D721Med (cell line): ENCODE measurements around the gene BST2.
"Not testable (repeated sequence)": the region's sequence is repeated elsewhere in the genome, so short reads cannot be mapped to it uniquely, and the experiment has no call there.

Source experiments
- DNase-seq: peaks from one replicate; pipeline ENCODE4 v3.0.0; 2011; ENCODE audit warnings: low spot score; ENCODE audit not compliant: insufficient read length
- FAIRE-seq: peaks from 2 replicates; lab custom pipeline; 2011; peaks lifted over from hg19 to GRCh38; lab: Jason Lieb, UNC
- CTCF ChIP-seq: IDR thresholded peaks from 2 replicates; pipeline ENCODE4 v1.5.1; 2012; ENCODE audit warnings: mild to moderate bottlenecking, control low read depth; ENCODE audit not compliant: insufficient read depth; ENCODE audit errors: missing control alignments

Gene BST2

DNA sequence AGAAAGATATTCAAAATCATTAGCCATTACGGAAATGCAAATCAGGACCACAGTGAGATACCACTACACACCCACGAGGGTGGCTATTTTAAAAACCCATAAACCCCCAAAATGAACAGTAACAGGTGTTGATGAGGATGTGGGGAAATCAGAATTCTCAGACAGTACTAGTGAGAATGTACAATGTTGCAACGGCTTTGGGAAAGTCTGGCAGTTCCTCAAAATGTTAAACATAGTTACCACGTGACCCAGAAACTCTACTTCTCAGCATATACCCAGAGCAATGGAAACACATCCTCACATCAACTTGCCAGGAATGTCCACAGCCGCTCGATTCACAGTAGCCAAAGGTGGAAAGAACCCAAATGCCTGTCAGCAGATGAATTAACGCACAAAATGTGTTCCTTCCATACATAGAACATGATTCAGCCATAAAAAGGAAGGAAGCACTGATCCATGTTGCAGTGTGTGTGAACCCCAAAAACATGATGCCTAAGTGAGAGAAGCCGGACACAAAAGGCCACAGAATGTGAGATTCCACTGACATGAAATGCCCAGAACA is 35.3 kb downstream of the BST2 start:
- DNase-seq, result no peak
- TF ChIP-seq CTCF, result no peak
- no peak for FAIRE-seq

DNA sequence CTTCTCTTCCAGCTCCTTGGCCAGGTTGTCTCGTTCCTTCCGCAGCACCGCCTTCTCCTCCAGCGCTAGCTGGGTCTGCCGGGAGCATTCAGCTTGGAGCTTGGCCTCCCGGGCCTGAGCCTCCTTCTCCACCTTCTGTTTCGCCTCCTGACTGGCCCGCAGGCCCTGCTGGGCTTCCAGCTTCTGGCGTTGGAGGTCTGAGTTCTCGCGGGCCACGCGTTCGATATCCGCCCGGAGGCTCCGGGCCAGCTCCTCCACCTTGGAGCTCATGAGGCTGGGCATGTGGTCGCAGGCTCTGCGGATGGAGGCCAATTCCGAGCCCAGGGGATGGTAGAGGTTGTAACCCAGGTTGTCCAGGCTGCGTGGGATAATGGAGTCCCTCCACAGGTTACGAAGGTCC is 40.1 kb downstream of the BST2 start:
- FAIRE-seq (no peak), DNase-seq (no peak)
- no peak for TF ChIP-seq CTCF

DNA sequence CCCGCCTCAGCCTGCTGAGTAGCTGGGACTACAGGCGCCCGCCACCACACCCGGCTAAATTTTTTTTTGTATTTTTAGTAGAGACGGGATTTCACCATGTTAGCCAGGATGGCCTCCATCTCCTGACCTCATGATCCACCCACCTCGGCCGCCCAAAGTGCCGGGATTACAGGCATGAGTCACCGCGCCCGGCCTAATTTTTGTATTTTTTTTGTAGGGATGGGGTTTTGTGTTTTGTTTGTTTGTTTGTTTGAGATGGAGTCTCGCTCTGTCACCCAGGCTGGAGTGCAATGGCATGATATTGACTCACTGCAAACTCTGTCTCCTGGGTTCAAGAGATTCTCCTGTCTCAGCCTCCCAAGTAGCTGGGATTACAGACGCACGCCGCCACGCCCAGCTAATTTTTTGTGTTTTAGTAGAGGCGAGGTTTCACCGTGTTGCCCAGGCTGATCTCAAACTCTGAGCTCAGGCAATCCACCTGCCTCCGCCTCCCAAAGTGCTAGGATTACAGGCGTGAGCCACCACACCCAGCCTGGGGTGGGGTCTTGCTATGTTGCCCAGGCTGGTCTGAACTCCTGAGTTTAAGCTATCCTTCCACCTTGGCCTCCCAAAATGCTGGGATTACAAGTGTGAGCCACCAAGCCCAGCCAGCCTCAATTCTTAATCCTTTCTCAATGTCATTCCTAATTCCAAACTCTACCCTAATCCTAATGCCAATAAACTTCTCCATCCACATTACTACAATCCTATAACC is 41.4 kb downstream of the BST2 start:
- not testable (repeated sequence) for FAIRE-seq, DNase-seq

DNA sequence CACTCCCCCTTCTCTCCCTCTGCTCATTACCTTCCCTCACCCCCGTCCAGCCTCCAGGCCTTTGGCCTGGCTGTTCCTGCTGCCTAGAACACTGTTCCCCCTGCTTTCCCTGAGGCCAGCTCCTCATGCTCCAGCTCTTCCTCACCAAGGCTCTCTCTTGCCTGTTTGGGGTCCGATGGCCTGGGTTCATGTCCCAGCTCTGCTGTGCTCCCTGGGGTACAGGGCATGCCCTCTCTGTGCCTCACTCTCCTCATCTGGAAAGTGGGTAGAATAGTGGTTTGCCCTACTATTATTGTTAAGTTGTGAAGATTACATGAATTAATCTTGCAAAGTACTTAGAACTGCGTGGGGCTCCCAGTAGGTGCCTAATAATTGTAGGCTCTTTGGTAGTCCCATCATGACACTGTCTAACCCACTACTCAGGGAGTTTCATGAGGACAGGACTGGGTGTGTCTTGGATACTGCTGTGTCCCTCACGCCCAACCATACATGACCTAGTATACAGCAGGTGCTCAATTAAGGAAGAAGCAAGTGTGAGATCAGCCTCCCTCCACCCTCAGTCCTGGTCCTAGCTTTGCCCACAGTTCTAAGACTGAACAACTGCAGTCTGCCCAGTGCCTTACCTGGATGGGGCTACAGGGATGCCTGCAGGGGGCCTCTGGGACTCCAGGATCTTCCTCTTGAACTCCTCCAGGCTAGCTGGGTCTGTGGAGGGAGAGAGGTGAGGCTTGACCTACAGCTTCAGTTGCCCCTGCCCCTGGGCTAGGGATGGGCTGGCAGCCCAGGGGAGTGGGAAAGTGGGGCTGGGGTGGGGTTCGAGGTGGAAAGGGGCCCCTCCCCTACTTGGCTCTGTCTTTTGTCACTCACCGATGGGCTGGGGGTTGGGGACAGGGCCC is 45.3 kb downstream of the BST2 start:
- no peak for FAIRE-seq
- no peak for TF ChIP-seq CTCF
- DNase-seq, result no peak

DNA sequence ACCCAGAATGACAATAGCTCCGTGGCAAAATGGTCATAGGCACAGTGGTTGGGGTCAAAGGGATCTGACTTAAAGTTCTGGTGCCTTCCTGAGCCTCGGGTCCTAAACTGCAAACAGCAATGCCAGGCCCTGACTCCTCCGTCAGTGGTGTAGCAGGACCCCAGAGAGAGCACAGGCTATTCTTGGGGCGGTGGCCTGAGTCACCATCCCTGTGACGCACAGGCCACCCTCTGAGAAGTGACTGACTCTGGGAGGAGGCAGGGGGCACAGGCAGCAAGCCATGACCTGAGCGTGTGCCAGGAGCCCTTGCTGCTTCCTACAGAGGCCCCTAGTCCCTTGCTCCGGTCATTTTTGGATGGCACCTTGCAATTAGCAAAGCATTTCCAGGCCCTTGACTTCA is 47.0 kb downstream of the BST2 start:
- FAIRE-seq (no peak), DNase-seq (no peak)
- no peak for TF ChIP-seq CTCF

DNA sequence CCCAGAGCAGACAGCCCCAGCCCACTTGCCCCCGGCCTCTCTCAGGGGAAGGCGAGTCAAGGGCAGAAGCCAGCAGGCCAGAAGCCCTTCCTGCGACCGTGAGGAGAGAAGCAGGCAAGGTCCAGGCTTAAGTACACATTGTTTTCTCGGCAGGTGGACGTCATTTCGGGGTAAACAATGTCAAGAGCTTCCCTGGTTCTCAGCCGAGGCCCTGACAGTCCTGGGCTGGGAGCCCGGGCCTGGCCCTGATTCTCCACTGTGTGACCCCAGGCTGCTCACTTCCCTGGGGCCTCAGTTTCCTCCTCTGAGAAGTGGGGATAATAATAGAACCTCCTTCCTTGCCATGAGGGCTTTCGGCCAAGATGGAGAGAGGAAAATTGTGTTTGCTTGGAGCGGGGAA is 47.7 kb downstream of the BST2 start:
- TF ChIP-seq CTCF, result no peak
- DNase-seq (no peak), FAIRE-seq (no peak)

DNA sequence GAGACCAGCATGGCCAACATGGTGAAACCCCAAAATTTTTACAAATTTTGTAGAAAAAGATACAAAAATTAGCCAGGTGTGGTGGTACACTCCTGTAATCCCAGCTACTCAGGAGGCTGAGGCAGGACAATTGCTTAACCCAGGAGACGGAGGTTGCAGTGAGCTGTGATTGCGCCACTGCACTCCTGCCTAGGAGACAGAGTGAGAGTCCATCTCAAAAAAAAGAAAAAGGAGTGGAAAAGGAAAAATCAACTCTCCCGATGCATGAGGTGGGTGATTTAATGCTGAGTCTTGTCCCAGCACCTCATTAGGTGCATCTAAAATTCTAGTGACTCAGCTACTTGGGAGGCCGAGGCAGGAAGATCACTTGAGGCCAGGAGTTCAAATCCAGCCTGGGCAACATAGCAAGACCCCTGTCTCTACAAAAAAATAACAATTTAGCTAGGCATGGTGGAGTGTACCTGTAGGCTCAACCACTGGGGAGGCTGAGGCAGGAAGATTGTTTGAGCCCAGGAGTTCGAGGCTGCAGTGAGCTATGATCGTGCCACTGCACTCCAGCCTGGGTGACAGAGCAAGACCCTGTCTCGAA is 48.3 kb downstream of the BST2 start:
- DNase-seq, result no peak
- no peak for FAIRE-seq
- no peak for TF ChIP-seq CTCF
